Globus pallidus (tissue), 1 donor: ENCODE results near the gene FAM227A.
"Not testable (repeated sequence)": the region's sequence is repeated elsewhere in the genome, so short reads cannot be mapped to it uniquely, and the experiment has no call there.

Experiments
- DNase-seq: peaks from one replicate; pipeline ENCODE4 v3.0.0-alpha.2; 2015; ENCODE audit warnings: low spot score

Gene FAM227A

GRCh38 chr22:38611559-38611958 lies 44.6 kb downstream of the FAM227A start:
- no peak for DNase-seq

GRCh38 chr22:38610234-38610633 lies 46.0 kb downstream of the FAM227A start:
- no peak for DNase-seq

GRCh38 chr22:38608992-38609750 lies 47.0 kb downstream of the FAM227A start:
- no peak for DNase-seq

- DNase-seq = no peak
Observed at GRCh38 chr22:38607680-38608079, 48.5 kb downstream of the FAM227A start.

- DNase-seq = no peak
Observed at GRCh38 chr22:38602166-38602565, 54.0 kb downstream of the FAM227A start.

- DNase-seq = no peak
Observed at GRCh38 chr22:38601221-38601764, 54.9 kb downstream of the FAM227A start.

- DNase-seq = no peak
Observed at GRCh38 chr22:38599466-38599865, 56.7 kb downstream of the FAM227A start.

GRCh38 chr22:38582923-38583322 lies 73.3 kb downstream of the FAM227A start:
- not testable (repeated sequence) for DNase-seq

- DNase-seq = no peak
Observed at GRCh38 chr22:38578505-38578904, 77.7 kb downstream of the FAM227A start.

GRCh38 chr22:38572065-38572464 lies 84.1 kb downstream of the FAM227A start:
- peak; percentile 62 for DNase-seq

GRCh38 chr22:38570779-38571364 lies 85.3 kb downstream of the FAM227A start:
- peak; percentile 57 for DNase-seq

GRCh38 chr22:38569972-38570778 lies 86.0 kb downstream of the FAM227A start, which contains the start of gene DMC1:
TSS of gene DMC1 (minus strand) at chr22:38570183. CDS start at chr22:38568256, 1,927 bp downstream.
- peak; percentile 88 for DNase-seq

GRCh38 chr22:38569181-38569971 lies 86.8 kb downstream of the FAM227A start:
- no peak for DNase-seq

- DNase-seq = no peak
Observed at GRCh38 chr22:38567531-38568285, 88.5 kb downstream of the FAM227A start.

GRCh38 chr22:38566726-38567504 lies 89.3 kb downstream of the FAM227A start:
- DNase-seq = no peak

- no peak for DNase-seq
Observed at GRCh38 chr22:38565441-38565840, 90.8 kb downstream of the FAM227A start.

GRCh38 chr22:38564669-38565068 lies 91.5 kb downstream of the FAM227A start:
- no peak for DNase-seq

- DNase-seq = no peak
Observed at GRCh38 chr22:38554281-38554680, 101.9 kb downstream of the FAM227A start.

GRCh38 chr22:38549101-38549894 lies 106.9 kb downstream of the FAM227A start:
- no peak for DNase-seq
